Measurements from ENCODE around the gene CCNE1. TPM values are rescaled to one million over a fixed set of nuclear protein-coding genes. Genes with fewer than 3 reads are reported as not detected.

The CCNE1 gene
- total RNA-seq: 2.0 TPM

DNA sequence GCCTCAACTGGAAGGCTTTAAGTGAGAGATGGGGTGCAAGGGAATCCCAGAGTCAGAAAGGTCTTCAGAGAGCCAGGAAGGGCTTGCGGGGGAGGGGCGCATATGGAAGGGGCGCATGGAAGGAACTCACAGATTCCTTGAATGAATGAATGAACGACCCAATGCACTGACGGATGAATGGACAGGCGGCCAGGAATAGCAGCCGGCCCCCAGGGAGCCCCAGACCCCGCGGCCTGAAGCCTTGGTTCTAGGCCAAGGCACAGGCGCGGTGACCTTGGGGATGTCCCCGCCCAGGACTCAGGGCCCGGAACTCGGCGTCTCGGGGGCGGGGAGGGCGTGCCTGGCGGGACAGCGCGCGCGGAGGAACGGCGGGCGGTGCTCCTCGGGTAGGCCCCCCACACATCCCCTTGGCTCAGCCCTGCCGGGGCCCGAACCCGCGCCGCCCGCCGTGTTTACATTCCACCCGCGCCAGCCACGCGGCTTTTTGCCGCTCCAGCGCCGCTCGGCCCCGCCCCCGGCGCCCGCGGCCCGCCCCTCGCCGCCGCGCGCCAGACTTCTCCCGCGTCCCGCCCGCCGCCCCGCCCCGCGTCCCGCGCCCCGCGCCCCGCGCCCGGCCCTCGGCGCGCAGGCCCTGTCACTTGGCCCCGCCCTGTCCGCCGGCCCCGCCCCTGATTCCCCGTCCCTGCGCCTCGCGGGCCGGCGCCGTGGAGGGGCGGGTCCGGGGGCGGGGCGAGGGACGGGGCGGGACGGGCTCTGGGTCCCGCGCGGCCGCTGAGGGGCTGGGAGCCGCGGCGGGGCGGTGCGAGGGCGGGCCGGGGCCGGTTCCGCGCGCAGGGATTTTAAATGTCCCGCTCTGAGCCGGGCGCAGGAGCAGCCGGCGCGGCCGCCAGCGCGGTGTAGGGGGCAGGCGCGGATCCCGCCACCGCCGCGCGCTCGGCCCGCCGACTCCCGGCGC is at the start of gene CCNE1:
Gene CCNE1 (plus strand): TSS at position 867 of the 955 bp plus-strand sequence. CDS start 565 bp downstream, outside the sequence.
- peak; percentile 93 for DNase-seq (ENCODE audit: low spot score)

DNA sequence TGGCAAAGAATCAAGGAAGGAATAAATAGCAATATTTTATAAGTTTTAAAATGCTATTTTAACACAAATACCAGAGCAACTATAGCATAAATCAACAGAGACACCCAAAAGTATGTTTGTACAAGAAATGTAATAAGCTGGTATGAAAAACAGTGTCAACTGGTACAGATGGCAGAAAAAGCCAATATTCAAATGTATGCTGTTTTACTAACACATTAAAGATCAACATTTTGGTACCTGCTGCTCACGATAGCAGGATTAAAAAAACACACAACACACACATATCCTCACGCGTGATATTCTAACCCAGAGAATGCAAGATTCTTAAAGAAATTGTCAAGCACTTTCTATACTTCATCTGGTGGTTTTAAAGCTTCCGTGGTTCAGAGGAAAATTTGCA is 48.6 kb upstream of the CCNE1 start:
- no peak for DNase-seq (ENCODE audit: low spot score)

DNA sequence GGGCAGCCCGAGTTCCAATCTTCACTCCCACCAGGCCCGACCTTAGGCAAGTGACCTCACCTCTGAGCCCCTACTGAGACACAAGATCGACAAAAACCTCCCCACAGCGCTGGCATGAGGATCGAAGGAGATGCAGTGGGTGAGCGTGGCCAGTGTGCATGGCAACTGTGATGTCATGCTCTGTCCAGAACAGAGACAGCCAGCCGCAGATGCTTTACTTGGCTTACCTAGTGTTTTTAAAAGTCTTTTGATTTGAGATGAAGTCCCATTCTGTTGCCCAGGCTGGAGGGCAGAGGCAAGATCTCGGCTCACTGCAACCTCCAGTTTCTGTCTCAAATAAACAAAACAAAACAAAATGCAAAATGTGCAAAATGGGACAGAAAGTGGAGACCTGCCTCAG is 47.4 kb upstream of the CCNE1 start:
- DNase-seq (ENCODE audit: low spot score): no peak

DNA sequence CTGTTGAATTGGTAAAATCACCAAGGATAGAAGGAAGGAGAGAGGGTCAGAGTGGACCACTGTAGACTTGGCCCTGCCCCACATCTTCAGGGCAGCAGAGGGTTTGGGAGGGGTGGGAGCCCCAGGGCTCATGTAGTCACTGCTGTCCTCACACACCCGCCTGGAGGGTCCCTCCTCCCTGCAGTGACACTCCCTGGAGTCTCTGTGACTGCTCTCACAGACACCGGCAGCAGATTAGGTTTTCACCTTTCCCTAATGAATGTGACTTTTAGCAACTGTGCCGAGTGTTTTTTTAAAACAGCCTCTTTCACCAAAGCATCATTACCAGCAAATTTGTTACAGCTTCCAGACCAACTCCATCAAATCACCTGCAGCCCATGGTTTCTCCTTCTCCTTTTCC is 45.7 kb upstream of the CCNE1 start:
- DNase-seq (ENCODE audit: low spot score): no peak

DNA sequence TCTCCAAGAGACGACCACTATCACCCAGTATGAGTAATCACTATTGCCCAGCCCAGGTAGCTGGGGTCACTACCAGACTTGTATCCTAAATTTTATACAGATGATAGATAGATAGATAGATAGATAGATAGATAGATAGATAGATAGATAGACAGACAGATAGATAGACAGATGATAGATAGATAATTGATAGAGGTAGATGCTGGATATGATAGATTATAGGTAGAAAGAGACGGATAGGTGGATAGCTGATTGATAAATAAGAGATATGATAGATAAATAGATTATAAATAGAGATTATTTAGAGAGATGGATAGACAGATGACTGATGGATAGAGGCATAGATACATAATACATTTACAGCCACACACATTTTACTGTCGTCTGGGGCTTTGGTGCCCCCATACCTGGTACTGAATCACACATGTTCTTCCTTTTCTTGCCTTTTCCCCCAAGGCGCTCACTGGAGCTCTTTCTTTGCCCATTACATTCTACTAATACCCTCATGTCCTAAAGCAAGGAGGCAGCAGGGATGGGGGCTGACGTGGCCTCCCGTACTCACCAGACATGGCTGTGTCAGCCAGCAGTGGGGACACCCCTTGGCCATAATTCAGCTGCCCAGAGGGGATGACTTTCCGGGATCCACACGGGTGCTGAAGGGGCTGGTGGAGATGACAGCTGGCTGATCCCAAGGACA is 44.6 kb upstream of the CCNE1 start:
- DNase-seq (ENCODE audit: low spot score): no peak

DNA sequence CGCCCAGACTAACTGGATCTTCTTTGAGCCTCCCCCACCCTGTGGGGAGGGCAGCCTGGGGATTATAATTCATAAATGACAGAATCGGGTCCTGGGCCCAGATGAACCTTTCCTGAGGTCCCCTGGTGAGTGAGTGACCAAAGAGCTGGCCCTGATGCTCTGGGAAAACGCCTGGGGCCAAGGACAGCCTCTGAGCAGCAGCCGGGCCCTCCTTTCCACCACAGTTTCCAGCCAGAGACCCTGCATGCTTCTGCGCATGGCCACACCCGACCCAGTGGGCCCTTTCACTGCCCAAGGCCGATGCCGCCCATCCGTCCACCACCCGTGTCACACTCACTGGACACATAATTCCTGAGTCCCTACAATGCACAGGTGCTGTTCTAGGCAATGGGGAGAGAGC is 43.6 kb upstream of the CCNE1 start:
- DNase-seq (ENCODE audit: low spot score): no peak

DNA sequence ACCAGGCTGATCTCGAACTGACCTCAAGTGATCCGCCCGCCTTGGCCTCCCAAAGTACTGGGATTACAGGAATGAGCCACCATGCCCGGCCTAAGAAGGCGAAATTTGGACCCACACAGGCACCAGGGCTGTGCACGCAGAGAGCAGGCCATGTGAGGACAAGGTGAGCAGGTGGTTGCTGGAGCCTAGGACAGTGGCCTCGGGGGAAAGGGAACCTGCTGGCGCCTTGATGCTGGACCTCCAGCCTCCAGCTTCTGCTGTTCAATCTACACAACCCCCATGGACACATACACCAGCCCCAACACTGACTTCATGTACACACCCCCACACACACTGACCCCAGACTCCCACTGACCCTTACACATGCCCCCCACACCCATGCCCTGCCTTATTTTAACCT is 41.8 kb upstream of the CCNE1 start:
- DNase-seq (ENCODE audit: low spot score): no peak

DNA sequence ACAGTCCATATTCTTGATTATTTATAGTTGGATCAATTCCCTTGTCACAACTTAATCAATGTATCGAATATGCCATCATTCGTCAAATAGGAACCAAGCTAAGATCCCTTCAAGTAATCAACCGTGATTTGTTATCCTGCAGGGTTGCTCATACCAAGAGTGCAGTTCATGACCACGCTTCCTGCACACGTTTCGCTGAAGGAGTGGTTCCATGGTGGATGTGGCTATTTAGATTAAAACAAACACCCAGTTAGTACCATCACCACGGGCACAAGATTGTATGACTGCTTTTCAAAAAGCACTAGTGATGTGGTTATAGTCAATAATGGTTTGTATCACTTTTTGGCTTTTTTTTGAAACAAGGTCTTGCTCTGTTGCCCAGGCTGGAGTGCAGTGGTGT is 41.1 kb upstream of the CCNE1 start:
- no peak for DNase-seq (ENCODE audit: low spot score)

DNA sequence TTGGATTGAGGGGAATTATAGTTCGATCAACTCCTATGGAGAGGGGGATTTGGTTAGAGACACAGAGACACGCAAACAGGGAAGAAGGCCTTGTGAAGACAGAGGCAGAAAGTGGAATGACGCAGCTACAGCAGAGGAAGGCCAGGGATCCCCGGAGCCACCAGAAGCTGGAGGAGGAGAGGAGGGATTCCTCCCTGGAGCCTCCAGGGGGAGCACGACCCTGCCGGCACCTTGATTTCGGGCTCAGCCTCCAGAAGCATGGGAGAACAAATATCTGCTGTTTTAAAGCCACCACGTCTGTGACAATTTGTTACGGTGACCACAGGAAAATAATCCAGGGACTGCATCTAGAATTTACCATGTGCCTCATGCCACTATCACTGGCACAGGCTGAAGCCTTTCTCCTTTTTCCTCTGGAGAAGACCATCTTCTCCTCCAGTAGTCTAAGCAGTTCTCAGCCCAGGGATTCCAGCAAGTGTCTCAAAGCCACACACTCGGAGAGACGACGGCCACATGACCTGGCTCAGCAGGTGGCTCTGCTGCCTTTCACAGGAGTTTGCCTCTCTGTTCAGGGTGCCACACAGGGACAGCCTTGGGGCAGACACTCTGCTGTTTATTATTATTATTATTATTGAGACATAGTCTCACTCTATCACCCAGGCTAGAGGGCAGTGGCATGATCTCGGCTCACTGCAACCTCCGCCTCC is 39.9 kb upstream of the CCNE1 start:
- DNase-seq (ENCODE audit: low spot score): no peak

DNA sequence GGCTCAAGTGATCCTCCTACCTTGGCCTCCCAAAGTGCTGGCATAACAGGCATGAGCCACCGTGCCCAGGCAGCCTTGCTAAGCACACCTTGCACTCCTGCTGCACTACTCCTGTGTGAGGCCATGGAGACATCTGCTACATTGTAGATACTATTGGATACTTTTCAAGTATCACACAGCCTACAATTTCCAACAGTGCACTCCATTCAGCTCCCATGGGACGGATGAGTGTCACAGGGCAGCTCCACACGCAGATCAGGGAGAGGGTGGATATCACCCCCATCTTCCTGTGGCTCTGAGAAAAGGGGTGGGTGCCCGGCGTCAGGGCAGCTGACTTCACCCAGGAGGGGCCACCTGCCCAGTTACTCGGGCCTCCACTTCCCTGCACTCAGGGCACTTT is 39.1 kb upstream of the CCNE1 start:
- DNase-seq (ENCODE audit: low spot score): no peak

DNA sequence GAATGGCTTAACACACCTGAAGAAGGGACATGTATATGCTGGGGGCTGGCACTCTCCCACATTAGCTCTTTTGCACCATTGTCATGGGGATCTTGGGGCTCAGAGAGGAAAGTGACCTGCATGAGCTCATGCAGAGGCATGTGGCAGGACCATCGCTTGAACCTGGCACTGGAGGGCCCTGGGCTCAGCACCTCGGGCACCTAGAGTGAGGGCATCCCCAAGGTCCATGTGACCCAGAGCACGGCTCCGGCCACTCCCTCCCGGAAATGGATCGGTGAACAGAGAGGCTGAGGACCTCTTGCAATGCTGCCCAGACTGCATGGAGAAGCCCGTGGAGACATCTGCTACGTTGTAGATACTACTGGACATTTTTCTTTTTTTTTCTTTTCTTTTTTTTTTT is 38.6 kb upstream of the CCNE1 start:
- no peak for DNase-seq (ENCODE audit: low spot score)

DNA sequence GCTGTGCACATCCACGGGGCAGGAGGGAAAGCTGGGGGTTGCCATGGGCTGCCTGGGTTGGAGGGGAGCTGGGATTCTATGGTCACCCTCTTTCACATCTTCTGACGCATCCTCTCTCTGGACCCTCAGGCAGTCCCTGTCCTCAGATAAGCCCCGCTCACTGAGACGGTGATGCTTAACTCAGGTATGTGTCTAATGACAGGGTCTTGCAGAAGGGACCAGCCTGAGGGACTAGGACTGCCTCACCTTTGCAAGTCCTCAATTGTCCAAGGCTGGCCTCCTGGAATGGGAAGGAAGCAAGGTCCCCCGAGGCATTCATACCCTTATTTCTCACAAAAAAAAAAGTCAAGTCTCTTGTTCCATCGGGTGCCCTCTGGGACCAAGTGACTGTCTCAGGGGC is 37.7 kb upstream of the CCNE1 start:
- DNase-seq (ENCODE audit: low spot score): no peak

DNA sequence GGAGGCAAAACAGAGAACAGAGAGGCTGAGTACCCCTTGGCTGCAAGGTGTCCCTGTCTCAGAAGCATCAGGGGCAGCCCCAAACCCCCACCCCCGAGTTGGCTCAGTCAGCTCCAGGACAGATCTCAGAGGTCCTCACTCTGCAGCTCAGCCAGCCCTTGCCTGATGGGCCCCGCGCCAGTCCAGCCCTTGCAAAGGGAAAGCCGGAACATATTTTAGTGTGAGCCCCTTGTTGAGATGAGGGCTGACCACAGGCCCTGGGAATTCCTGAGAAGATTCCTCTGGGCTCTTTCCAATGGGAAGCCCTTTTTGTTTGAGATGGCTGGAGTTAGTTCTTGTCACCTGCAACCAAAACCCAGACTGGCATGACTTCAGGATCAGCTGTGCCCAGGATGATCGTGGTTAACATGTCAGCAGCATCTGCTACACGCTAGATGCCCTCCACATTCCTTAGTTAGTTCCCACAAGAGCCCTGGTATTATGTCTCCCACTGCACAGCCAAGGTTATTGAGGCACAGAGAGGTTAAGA is 33.9 kb upstream of the CCNE1 start:
- DNase-seq (ENCODE audit: low spot score): no peak

DNA sequence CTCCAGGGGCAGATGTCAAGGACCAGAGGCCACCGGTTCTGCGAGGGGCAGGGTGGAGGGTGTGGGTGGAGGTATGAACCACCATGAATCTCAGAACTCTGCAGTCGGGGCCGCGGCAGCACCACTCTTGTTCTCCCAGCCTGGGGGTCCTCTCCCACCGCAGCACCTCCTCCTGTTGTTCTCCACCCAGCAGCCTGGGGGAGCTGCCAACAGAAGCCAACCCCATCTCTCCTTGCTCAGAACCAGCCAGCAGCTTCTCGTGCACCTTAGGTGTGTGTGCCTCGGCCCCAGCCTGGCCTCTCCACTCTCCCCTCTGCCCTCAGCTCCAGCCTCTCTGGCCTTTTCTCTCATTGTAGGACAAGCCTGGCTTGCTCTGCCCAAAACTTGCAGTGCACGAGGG is 31.9 kb upstream of the CCNE1 start:
- DNase-seq (ENCODE audit: low spot score): no peak

DNA sequence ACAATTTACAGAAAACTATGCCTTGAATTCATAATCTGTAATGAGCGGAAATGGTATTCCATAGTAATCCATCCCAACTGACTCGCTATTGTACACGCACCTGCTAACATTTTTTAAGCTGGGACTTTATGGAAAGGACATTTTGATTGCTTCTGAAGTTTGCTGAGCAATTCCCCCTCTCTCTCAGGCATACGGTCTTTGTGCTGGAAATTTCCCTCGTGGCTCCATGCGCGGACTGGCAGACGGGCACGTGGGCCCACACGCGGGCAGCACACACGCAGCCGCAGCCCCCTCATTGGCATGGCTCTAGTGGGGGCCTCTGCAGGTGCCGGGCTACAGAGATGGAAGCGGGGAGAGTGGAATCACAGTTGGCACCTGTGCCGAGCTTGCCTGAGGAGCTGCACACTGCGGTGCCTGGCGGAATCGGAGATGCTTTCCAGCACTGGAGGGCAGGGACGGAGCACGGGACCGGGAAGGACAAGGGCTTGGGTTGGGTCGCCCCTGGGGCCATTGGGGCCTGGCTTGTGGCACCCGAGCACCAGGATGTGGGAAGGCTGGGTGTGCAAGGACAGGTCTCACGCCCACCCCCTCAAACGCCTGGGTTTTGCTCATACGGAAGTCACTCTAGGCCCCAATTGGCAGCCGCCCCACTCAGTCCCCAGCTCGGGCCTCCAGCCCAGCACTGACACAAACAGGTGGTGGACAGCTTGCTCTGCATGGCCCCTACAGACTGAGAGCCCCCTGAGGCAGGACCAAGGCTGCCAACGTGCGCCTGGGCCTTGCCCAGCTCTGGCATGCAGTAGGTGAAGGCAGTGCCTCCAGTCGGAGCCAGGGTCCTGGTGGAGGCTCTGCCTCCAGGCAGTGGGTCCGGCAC is 30.2 kb upstream of the CCNE1 start:
- no peak for DNase-seq (ENCODE audit: low spot score)

DNA sequence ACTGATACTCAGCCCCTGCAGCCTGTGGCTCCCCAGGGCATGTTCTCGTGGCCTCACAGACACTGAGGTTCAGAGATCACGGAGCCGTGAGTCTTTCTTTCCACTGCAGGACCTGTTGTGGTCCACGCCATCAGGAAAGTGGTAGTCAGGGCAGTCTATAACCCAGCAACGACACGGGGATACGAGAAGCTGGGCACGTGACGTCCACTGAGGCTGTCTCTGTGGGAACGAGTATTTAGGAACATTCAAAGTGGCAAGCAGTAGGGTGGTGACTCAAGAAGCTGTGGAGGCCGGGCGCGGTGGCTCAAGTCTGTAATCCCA is 29.6 kb upstream of the CCNE1 start:
- DNase-seq (ENCODE audit: low spot score): no peak

DNA sequence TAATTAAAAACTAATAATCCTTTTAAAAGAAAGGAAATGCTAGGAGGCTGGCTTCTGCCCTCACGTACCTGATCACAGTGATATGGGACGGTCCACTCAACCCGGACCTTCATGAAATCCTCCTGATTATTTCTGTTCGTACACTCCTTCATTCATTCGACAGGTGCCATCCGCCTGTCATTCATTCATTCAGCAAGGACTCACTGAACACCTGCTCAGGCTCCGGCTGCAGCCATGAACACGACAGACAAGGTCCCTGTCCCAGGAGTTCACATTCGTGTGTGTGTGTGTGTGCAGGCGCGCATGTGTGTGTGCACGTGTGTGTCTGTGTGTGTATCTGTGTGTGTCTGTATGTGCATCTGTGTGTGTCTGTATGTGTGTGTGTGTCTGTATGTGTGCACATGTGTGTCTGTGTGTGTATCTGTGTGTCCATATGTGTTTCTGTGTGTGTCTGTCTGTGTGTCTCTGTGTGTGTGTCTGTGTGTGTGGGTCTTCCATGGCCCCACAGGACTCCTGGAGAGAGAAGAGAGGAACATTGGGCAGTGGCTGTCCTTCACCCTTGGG is 28.1 kb upstream of the CCNE1 start:
- no peak for DNase-seq (ENCODE audit: low spot score)

DNA sequence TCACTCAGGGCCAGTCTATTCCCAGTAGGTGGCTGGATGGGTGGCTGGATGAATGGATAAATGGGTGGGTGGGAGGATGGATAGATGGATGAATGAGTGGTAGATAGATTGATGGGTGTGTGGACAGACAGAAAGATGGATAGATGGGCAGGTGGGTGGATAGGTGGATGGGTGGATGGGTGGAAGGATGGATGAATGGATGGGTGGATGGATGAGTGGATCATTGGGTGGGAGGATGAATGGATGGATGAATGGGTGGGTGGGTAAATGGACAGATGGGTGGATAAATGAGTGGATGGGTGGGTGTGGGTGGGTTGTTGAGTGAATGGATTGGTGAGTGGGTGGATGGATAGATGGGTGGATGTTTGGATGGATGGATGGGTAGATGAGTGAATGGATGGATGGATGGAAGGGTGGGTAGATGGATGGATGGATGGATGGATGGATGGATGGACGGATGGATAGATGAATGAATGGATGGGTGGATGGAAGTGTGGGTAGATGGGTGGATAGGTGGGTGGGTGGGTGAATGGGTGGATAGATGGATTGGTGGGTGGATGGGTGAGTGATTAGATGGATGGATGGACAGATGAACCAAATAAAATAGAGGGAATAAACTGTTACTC is 27.1 kb upstream of the CCNE1 start:
- DNase-seq (ENCODE audit: low spot score): no peak

DNA sequence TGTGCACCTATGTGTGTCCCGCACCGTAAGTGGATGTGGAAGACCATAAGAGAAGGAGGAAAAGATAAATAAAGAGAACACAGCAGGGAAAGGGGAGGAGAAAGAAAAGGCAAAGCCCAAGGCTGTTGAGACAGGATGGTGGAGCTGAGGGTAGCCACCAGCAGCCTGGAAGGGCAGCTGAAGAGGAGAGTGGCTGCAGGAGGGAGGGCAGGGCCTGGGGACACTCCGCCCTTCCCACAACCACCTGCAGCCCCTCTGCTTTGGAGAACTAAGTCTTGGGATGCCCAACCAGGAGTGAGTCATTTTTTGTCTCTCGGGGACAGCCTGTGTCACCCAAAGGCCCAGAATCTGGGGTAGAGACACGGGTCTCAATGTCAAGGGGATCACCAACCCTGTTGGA is 26.4 kb upstream of the CCNE1 start:
- DNase-seq (ENCODE audit: low spot score): no peak

DNA sequence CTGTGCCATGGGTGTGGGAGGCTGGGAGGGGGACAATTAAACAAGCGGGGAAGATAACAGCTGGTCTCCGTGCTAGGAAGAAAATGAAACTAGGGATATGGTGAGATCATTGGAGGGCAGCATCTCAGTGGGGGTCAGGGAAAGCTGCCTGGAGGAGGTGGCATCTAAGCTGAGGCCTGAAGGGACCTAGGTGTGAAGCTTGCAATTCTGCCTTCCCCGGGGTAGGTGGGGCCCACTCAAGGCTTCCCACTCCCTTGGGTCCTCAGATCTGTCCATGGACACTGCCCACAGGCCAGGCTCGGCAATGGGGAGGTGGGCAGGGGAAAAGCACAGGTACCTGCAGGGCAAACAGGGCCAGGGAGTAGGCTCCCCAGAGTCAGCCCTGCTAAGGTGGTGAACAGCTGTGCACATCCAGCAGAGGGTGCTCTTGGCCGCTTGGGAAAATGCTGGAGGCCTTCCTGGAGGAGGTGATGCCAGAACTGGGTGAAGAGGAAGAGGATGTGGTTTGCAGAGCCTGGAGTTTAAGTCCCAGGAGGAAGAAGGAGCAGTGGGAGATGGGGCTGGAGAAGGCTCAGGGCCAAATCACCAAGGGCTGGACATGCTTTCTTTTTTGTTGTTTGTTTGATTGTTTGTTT is 25.7 kb upstream of the CCNE1 start:
- no peak for DNase-seq (ENCODE audit: low spot score)
